PFSK-1 (cell line): ENCODE data around the gene CELF4.

Experiments used
- POLR2AphosphoS5 ChIP-seq: IDR thresholded peaks from 2 replicates; pipeline ENCODE4 v1.6.1; 2012; ENCODE audit warnings: low read depth, mild to moderate bottlenecking, control low read depth, low read length, moderate library complexity
- SIN3A ChIP-seq: IDR thresholded peaks from 2 replicates; pipeline ENCODE4 v1.6.1; 2012; ENCODE audit warnings: mild to moderate bottlenecking, low read length, moderate library complexity, borderline replicate concordance; ENCODE audit not compliant: insufficient read depth
- TF ChIP-seq, protein P1 (sequence below), 2 experiments: IDR thresholded peaks; 2 replicates each; pipeline versions ENCODE4 v1.6.1 to v1.8.0; 2011 to 2012; ENCODE audit warnings: low read depth in 2 of 2, low read length in 2 of 2, control low read depth in 1 of 2, inconsistent platforms in 1 of 2, mild to moderate bottlenecking in 1 of 2, moderate library complexity in 1 of 2; ENCODE audit not compliant: insufficient read depth in 1 of 2

DNA sequence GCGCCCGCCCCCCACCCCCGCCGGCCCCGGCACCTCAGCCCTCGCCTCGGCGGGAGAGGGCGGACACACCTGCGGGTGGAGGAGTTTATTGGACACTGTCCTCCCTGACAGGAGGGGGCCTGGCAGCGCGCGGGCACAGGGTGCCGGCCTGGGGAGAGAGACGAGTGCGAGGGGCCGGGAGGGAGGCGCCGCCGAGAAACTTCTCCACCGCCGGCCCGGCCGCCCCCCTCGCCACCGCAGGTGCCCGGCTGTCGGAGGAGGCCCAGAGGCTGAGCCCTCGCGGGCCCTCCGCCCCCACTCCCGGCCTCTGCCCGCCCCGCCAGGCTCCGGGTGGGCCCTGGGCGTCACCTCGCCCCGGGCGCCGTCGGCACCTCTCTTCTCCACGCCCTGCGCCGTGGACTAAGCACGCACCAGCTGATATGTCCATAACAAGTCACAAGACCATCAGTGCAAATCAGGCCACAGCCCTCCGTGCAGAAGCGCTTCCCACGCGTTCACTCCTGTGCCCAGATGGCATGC is 311.3 kb downstream of the CELF4 start:
- TF ChIP-seq POLR2AphosphoS5 = no peak
- TF ChIP-seq, protein P1, sequence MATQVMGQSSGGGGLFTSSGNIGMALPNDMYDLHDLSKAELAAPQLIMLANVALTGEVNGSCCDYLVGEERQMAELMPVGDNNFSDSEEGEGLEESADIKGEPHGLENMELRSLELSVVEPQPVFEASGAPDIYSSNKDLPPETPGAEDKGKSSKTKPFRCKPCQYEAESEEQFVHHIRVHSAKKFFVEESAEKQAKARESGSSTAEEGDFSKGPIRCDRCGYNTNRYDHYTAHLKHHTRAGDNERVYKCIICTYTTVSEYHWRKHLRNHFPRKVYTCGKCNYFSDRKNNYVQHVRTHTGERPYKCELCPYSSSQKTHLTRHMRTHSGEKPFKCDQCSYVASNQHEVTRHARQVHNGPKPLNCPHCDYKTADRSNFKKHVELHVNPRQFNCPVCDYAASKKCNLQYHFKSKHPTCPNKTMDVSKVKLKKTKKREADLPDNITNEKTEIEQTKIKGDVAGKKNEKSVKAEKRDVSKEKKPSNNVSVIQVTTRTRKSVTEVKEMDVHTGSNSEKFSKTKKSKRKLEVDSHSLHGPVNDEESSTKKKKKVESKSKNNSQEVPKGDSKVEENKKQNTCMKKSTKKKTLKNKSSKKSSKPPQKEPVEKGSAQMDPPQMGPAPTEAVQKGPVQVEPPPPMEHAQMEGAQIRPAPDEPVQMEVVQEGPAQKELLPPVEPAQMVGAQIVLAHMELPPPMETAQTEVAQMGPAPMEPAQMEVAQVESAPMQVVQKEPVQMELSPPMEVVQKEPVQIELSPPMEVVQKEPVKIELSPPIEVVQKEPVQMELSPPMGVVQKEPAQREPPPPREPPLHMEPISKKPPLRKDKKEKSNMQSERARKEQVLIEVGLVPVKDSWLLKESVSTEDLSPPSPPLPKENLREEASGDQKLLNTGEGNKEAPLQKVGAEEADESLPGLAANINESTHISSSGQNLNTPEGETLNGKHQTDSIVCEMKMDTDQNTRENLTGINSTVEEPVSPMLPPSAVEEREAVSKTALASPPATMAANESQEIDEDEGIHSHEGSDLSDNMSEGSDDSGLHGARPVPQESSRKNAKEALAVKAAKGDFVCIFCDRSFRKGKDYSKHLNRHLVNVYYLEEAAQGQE (IDR thresholded peaks at IDR 0.05; ENCODE audit: insufficient read depth in 1 of 2, low read depth in 2 of 2, low read length in 2 of 2) = no peak
- TF ChIP-seq SIN3A = no peak
